Nephron progenitor cell (in vitro differentiated cells): ENCODE data around the gene TPD52L2.

Experiments used
- DNase-seq: peaks from one replicate; pipeline ENCODE4 v3.0.0; 2021
- H3K27ac Mint-ChIP-seq: 2 replicates; pipeline ENCODE4 v1.8.0; 2021; ENCODE audit warnings: mild to moderate bottlenecking, moderate library complexity, mixed read lengths
- H3K27me3 Mint-ChIP-seq: 2 replicates; pipeline ENCODE4 v1.8.0; 2021; ENCODE audit warnings: mild to moderate bottlenecking, low read depth, mixed read lengths; ENCODE audit not compliant: poor library complexity
- H3K36me3 Mint-ChIP-seq: 2 replicates; pipeline ENCODE4 v1.8.0; 2021; ENCODE audit warnings: low read depth, mixed read lengths
- H3K4me1 Mint-ChIP-seq: 2 replicates; pipeline ENCODE4 v1.8.0; 2021; ENCODE audit warnings: mixed read lengths
- H3K4me3 Mint-ChIP-seq: 2 replicates; pipeline ENCODE4 v1.8.0; 2021; ENCODE audit warnings: mild to moderate bottlenecking, moderate library complexity, mixed read lengths
- H3K9me3 Mint-ChIP-seq: 2 replicates; pipeline ENCODE4 v1.8.0; 2021; ENCODE audit warnings: mild to moderate bottlenecking, moderate library complexity, mixed read lengths
- CTCF ChIP-seq: fragments of 200-600 bp; sonication (generic); IDR thresholded peaks from 2 replicates; pipeline ENCODE4 v1.5.0; 2021; ENCODE audit warnings: antibody characterized with exemption

TPD52L2 gene

GRCh38 chr20:63831993-63832686 lies 32.9 kb upstream of the TPD52L2 start:
- Mint-ChIP-seq H3K4me1 (peaks cover 58% of the 10 kb centered on the region), H3K4me3 (peak overlapping the region; percentile 67), H3K27ac (no peak overlapping the region), H3K9me3 (no peaks in the 10 kb centered on the region), H3K36me3 (no peaks in the 10 kb centered on the region), H3K27me3 (peaks cover 13% of the 10 kb centered on the region)
- peak; percentile 80 for DNase-seq
- no peak for TF ChIP-seq CTCF

GRCh38 chr20:63833776-63834490 lies 31.1 kb upstream of the TPD52L2 start:
- Mint-ChIP-seq H3K27ac (no peak overlapping the region), H3K4me1 (peaks cover 63% of the 10 kb centered on the region), H3K27me3 (peaks cover 13% of the 10 kb centered on the region), H3K36me3 (no peaks in the 10 kb centered on the region), H3K4me3 (peak overlapping the region; percentile 69), H3K9me3 (no peaks in the 10 kb centered on the region)
- DNase-seq = no peak
- no peak for TF ChIP-seq CTCF

GRCh38 chr20:63834491-63834880 lies 30.6 kb upstream of the TPD52L2 start:
- no peak for DNase-seq
- Mint-ChIP-seq H3K4me3 (no peak overlapping the region), H3K27me3 (peaks cover 11% of the 10 kb centered on the region), H3K4me1 (peaks cover 58% of the 10 kb centered on the region), H3K9me3 (no peaks in the 10 kb centered on the region), H3K27ac (no peak overlapping the region), H3K36me3 (no peaks in the 10 kb centered on the region)
- no peak for TF ChIP-seq CTCF

- no peaks in the 10 kb centered on the region for H3K9me3 Mint-ChIP-seq
- peak overlapping the region; percentile 66 for H3K27ac Mint-ChIP-seq
- DNase-seq = peak; percentile 86
- TF ChIP-seq CTCF = no peak
- H3K4me1 Mint-ChIP-seq = peaks cover 58% of the 10 kb centered on the region
- H3K27me3 Mint-ChIP-seq = peaks cover 4% of the 10 kb centered on the region
- H3K36me3 Mint-ChIP-seq = no peaks in the 10 kb centered on the region
- H3K4me3 Mint-ChIP-seq = peak overlapping the region; percentile 57
These were observed 29.8 kb upstream of the TPD52L2 start for GRCh38 chr20:63835021-63835858.

GRCh38 chr20:63836458-63837344 lies 28.4 kb upstream of the TPD52L2 start:
- Mint-ChIP-seq H3K9me3 (no peaks in the 10 kb centered on the region), H3K36me3 (no peaks in the 10 kb centered on the region), H3K4me1 (peaks cover 62% of the 10 kb centered on the region), H3K27ac (peak overlapping the region; percentile 86), H3K4me3 (no peak overlapping the region), H3K27me3 (peaks cover 7% of the 10 kb centered on the region)
- TF ChIP-seq CTCF = no peak
- peak; percentile 40 for DNase-seq
